ENCODE results near the gene NKX2-3.

NKX2-3 gene

GRCh38 chr10:99525897-99526296, 6.8 kb upstream of the NKX2-3 start:
- H3K4me3 ChIP-seq (ENCODE audit: low read depth, low read length): no peak overlapping the region

GRCh38 chr10:99526861-99527504, 5.8 kb upstream of the NKX2-3 start:
- no peak overlapping the region for H3K4me3 ChIP-seq (ENCODE audit: low read depth, low read length)

- H3K4me3 ChIP-seq (ENCODE audit: low read depth, low read length): no peak overlapping the region
These were observed 4.9 kb upstream of the NKX2-3 start for GRCh38 chr10:99527526-99528493.

GRCh38 chr10:99528494-99529441, 4.0 kb upstream of the NKX2-3 start:
- no peak overlapping the region for H3K4me3 ChIP-seq (ENCODE audit: low read depth, low read length)

- no peak overlapping the region for H3K4me3 ChIP-seq (ENCODE audit: low read depth, low read length)
These were observed 3.1 kb upstream of the NKX2-3 start for GRCh38 chr10:99529591-99530107.

GRCh38 chr10:99530108-99531025, 2.4 kb upstream of the NKX2-3 start:
- H3K4me3 ChIP-seq (ENCODE audit: low read depth, low read length): no peak overlapping the region

- no peak overlapping the region for H3K4me3 ChIP-seq (ENCODE audit: low read depth, low read length)
These were observed 1.6 kb upstream of the NKX2-3 start for GRCh38 chr10:99531026-99531695.

GRCh38 chr10:99531696-99532593, 797 bp upstream of the NKX2-3 start:
- H3K4me3 ChIP-seq (ENCODE audit: low read depth, low read length): no peak overlapping the region

- no peak overlapping the region for H3K4me3 ChIP-seq (ENCODE audit: low read depth, low read length)
These were observed 1.0 kb downstream of the NKX2-3 start for GRCh38 chr10:99533496-99534449.

GRCh38 chr10:99534450-99534938, 1.8 kb downstream of the NKX2-3 start:
- H3K4me3 ChIP-seq (ENCODE audit: low read depth, low read length): no peak overlapping the region

- H3K4me3 ChIP-seq (ENCODE audit: low read depth, low read length): no peak overlapping the region
These were observed 2.4 kb downstream of the NKX2-3 start for GRCh38 chr10:99534939-99535763.

- H3K4me3 ChIP-seq (ENCODE audit: low read depth, low read length): no peak overlapping the region
These were observed 3.1 kb downstream of the NKX2-3 start for GRCh38 chr10:99535764-99536337.

GRCh38 chr10:99536338-99537085, 3.8 kb downstream of the NKX2-3 start:
- H3K4me3 ChIP-seq (ENCODE audit: low read depth, low read length): no peak overlapping the region

- H3K4me3 ChIP-seq (ENCODE audit: low read depth, low read length): no peak overlapping the region
These were observed 4.6 kb downstream of the NKX2-3 start for GRCh38 chr10:99537086-99537988.

Data from iPS-11a (cell line).